PC-9 (cell line): ENCODE data around the gene SDHAF2. TPM values are rescaled to one million over a fixed set of nuclear protein-coding genes. Genes with fewer than 3 reads are reported as not detected.
"Not testable (repeated sequence)": the region's sequence is repeated elsewhere in the genome, so short reads cannot be mapped to it uniquely, and the experiment has no call there.

Experiments
- BruUV-seq: library from RNA; stranded (reverse); fragments of 400-500 nt; replicated peaks from 2 replicates; lab custom pipeline; 2021; lab: Mats Ljungman, UMichigan
- CTCF ChIA-PET: fragments of 300-600 bp; sonication (Branson Sonifier 250); formaldehyde crosslinking; loops from one replicate; lab custom pipeline; 2022; ENCODE audit warnings: antibody characterized with exemption; lab: Charles Lee
- POLR2A ChIA-PET: fragments of 300-600 bp; sonication (Branson Sonifier 250); formaldehyde crosslinking; loops from one replicate; lab custom pipeline; 2022; ENCODE audit warnings: antibody characterized with exemption; ENCODE audit not compliant: unreplicated experiment; lab: Charles Lee
- DNase-seq, 2 experiments: peaks; one replicate each; pipeline versions ENCODE4 v3.0.0 to v3.0.0-alpha.2; 2015 to 2022; ENCODE audit warnings: mixed read lengths in 1 of 2
- H2AFZ ChIP-seq: fragments of 200-600 bp; sonication (generic); 2 replicates; pipeline ENCODE4 v1.8.1; 2017; ENCODE audit warnings: antibody characterized with exemption
- H3F3A ChIP-seq: fragments of 200-600 bp; sonication (generic); 2 replicates; pipeline ENCODE4 v1.8.1; 2017; ENCODE audit warnings: antibody characterized with exemption, mild to moderate bottlenecking, low read depth; ENCODE audit not compliant: insufficient read depth
- H3K27ac ChIP-seq: fragments of 200-600 bp; sonication (generic); 2 replicates; pipeline ENCODE4 v1.6.1; 2016; ENCODE audit warnings: mixed run types
- H3K27me3 ChIP-seq: fragments of 200-600 bp; sonication (generic); 2 replicates; pipeline ENCODE4 v1.6.1; 2016; ENCODE audit warnings: low read depth, mixed run types; ENCODE audit not compliant: insufficient read depth
- H3K36me3 ChIP-seq: fragments of 200-600 bp; sonication (generic); 2 replicates; pipeline ENCODE4 v1.6.1; 2016; ENCODE audit warnings: low read depth, mixed run types
- H3K4me1 ChIP-seq: fragments of 200-600 bp; sonication (generic); replicated peaks from 2 replicates; pipeline ENCODE4 v1.6.1; 2016; ENCODE audit warnings: mixed run types; ENCODE audit not compliant: insufficient read depth
- H3K4me2 ChIP-seq: fragments of 200-600 bp; sonication (generic); 2 replicates; pipeline ENCODE4 v1.6.1; 2017; ENCODE audit warnings: mixed run types
- H3K4me3 ChIP-seq: fragments of 200-600 bp; sonication (generic); 2 replicates; pipeline ENCODE4 v1.6.1; 2016; ENCODE audit warnings: mixed run types
- H3K79me2 ChIP-seq: fragments of 200-600 bp; sonication (generic); 2 replicates; pipeline ENCODE4 v1.6.1; 2017; ENCODE audit warnings: low read depth, mixed run types
- H3K9me2 ChIP-seq: fragments of 200-600 bp; sonication (generic); 2 replicates; pipeline ENCODE4 v1.8.1; 2017; ENCODE audit warnings: mild to moderate bottlenecking; ENCODE audit not compliant: insufficient read depth
- H3K9me3 ChIP-seq: fragments of 200-600 bp; sonication (generic); 2 replicates; pipeline ENCODE4 v1.8.1; 2016; ENCODE audit warnings: low read depth; ENCODE audit not compliant: insufficient read depth
- H4K20me1 ChIP-seq: fragments of 200-600 bp; sonication (generic); 2 replicates; pipeline ENCODE4 v1.8.1; 2017; ENCODE audit not compliant: insufficient read depth
- CTCF ChIP-seq: fragments of 200-600 bp; sonication (generic); conservative IDR thresholded peaks from 2 replicates; pipeline ENCODE4 v1.6.1; 2017; ENCODE audit warnings: mixed run types, antibody characterized with exemption, mild to moderate bottlenecking, moderate library complexity
- EZH2 ChIP-seq: fragments of 200-600 bp; sonication (generic); IDR thresholded peaks from 2 replicates; pipeline ENCODE4 v1.8.0; 2017; ENCODE audit warnings: antibody characterized with exemption, low read depth
- intact Hi-C: fragments of 100-400 bp; cut with micrococcal nuclease; formaldehyde crosslinking; loops from one replicate; pipeline ENCODE4 v1.10.0; 2022; ENCODE audit not compliant: unreplicated experiment
- total RNA-seq: library from RNA; stranded (reverse); gene quantifications from 2 replicates; pipeline ENCODE4 v1.2.3, GENCODE V29; 2021

The SDHAF2 gene
- total RNA-seq, 1 experiment from 2014 or later = 38.3 TPM

DNA sequence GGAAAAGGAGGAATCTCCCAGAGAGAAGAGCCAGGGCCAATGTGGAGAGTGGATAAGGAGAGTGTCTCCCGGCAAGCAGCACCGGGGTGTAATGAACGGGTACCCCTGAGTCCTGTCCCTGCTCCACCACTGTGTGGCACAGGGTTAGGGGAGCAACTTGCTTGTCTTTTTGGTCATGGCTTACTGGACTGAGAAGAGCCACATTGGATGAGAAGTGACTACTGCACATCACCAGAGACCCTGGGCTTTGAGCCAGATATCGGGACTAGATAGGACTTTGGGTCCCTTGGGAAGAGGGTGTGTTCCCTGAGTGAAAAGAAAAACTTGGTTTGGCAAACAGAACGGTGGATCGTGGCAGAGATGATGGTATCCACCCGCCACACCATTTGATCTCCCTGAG, 24.6 kb downstream of the SDHAF2 start:
- Histone ChIP-seq H3K79me2 (no peaks in the 10 kb centered on the region), H3K4me3 (no peak overlapping the region), H3K27me3 (no peaks in the 10 kb centered on the region), H3K9me2 (no peaks in the 10 kb centered on the region), H3K9me3 (no peaks in the 10 kb centered on the region), H3F3A (no peaks in the 10 kb centered on the region), H3K27ac (no peak overlapping the region), H2AFZ (no peak overlapping the region), H3K4me1 (no peaks in the 10 kb centered on the region), H4K20me1 (no peaks in the 10 kb centered on the region), H3K36me3 (no peaks in the 10 kb centered on the region), H3K4me2 (no peak overlapping the region)
- POLR2A ChIA-PET = no interaction called here
- no TSS peak for BruUV-seq
- DNase-seq = no peak
- intact Hi-C loops = no loop called here
- CTCF ChIA-PET = interaction anchor here (0.6 kb wide), 1 partner anchor 212 kb away, joined by 9 read pairs; no protein-coding TSS in a partner anchor
- TF ChIP-seq EZH2 = no peak
- no peak for TF ChIP-seq CTCF

- intact Hi-C loops = no loop called here
- Histone ChIP-seq H3K27me3 (no peaks in the 10 kb centered on the region), H3K79me2 (no peaks in the 10 kb centered on the region), H3K9me3 (no peaks in the 10 kb centered on the region), H3F3A (no peaks in the 10 kb centered on the region; the same call in 1 of the 2 replicates), H2AFZ (no peak overlapping the region), H3K4me3 (no peak overlapping the region), H3K9me2 (no peaks in the 10 kb centered on the region), H4K20me1 (0 out of 2 replicates have a peak, but pooled peaks cover 4% of the 10 kb centered on the region), H3K4me2 (no peak overlapping the region), H3K27ac (no peak overlapping the region), H3K4me1 (no peaks in the 10 kb centered on the region), H3K36me3 (no peaks in the 10 kb centered on the region)
- BruUV-seq = no TSS peak
- TF ChIP-seq CTCF = no peak
- no peak for TF ChIP-seq EZH2
- ChIA-PET CTCF (no interaction called here), POLR2A (interaction anchor here (0.6 kb wide), 1 partner anchor 53 kb away, joined by 7 read pairs; no protein-coding TSS in a partner anchor)
- no peak for DNase-seq
Measured at GRCh38 chr11:61460474-61460881, 30.6 kb downstream of the SDHAF2 start.

DNA sequence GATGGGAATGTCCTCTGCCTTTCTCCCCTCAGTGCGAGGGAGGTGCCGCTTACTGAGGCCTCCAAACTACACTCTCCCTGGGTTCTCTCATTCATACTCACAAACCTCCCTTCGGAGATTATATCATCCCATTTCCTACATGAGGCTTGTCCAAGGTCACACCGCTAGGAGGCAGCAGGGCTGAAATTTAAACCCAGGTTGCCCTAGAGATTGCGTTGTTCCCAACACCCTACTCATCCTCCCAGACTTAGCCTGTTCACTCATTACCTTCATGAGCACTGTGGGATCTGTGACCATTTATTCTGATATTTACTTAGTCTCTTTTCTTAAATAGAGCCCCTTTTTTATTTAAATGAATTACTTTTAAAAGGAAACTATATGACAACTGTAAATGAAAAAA, 31.1 kb downstream of the SDHAF2 start:
- CTCF ChIA-PET = no interaction called here

DNA sequence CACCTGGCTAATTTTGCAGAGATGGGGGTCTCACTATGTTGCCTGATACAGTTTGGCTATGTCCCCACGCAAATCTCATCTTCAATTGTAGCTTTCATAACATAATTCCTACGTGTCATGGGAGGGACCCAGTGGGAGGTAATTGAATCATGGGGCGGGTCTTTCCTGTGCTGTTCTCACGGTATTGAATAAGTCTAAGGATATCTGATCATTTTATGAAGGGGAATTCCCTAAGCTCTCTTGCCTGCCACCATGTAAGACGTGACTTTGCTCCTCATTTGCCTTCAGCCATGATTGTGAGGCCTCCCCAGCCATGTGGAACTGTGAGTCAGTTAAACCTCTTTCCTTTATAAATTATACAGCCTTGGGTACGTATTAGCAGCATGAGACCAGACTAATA, 37.7 kb downstream of the SDHAF2 start:
- intact Hi-C loops, CTCF ChIA-PET, H3K27ac ChIP-seq: not testable (repeated sequence)

More for the DNA sequence above, 31.1 kb downstream of the SDHAF2 start:
- Histone ChIP-seq H3K79me2 (no peaks in the 10 kb centered on the region), H3K4me1 (no peaks in the 10 kb centered on the region), H3K27me3 (no peaks in the 10 kb centered on the region), H3K9me2 (no peaks in the 10 kb centered on the region), H3K9me3 (no peaks in the 10 kb centered on the region), H2AFZ (no peak overlapping the region), H3F3A (no peaks in the 10 kb centered on the region; the same call in 1 of the 2 replicates), H4K20me1 (0 out of 2 replicates have a peak, but pooled peaks cover 4% of the 10 kb centered on the region), H3K36me3 (no peaks in the 10 kb centered on the region), H3K4me3 (no peak overlapping the region), H3K4me2 (no peak overlapping the region), H3K27ac (no peak overlapping the region)
- TF ChIP-seq CTCF = no peak
- TF ChIP-seq EZH2 = no peak
- BruUV-seq = no TSS peak
- no peak for DNase-seq
- POLR2A ChIA-PET = interaction anchor here (0.7 kb wide), 1 partner anchor 635 kb away, joined by 8 read pairs; no protein-coding TSS in a partner anchor
- intact Hi-C loops = no loop called here

More for the DNA sequence above, 37.7 kb downstream of the SDHAF2 start:
- not testable (repeated sequence) for H3F3A ChIP-seq, BruUV-seq, H3K4me3 ChIP-seq, H3K36me3 ChIP-seq, DNase-seq, H3K79me2 ChIP-seq, H4K20me1 ChIP-seq, H3K9me3 ChIP-seq, H3K9me2 ChIP-seq, H3K4me2 ChIP-seq, H2AFZ ChIP-seq, H3K27me3 ChIP-seq, H3K4me1 ChIP-seq
- POLR2A ChIA-PET = interaction anchor here (0.7 kb wide), 1 partner anchor 627 kb away, joined by 3 read pairs; no protein-coding TSS in a partner anchor
